Erythroblast (primary cell): ENCODE results near the gene GTF2A1L.

Experiments
- GATA1 ChIP-seq: IDR thresholded peaks from 2 replicates; pipeline ENCODE4 v1.6.1; 2011; ENCODE audit warnings: low read depth, mild to moderate bottlenecking, control low read depth, low read length, moderate library complexity
- POLR2A ChIP-seq: IDR thresholded peaks from 2 replicates; pipeline ENCODE4 v1.6.1; 2011; ENCODE audit warnings: mild to moderate bottlenecking, low read length

DNA sequence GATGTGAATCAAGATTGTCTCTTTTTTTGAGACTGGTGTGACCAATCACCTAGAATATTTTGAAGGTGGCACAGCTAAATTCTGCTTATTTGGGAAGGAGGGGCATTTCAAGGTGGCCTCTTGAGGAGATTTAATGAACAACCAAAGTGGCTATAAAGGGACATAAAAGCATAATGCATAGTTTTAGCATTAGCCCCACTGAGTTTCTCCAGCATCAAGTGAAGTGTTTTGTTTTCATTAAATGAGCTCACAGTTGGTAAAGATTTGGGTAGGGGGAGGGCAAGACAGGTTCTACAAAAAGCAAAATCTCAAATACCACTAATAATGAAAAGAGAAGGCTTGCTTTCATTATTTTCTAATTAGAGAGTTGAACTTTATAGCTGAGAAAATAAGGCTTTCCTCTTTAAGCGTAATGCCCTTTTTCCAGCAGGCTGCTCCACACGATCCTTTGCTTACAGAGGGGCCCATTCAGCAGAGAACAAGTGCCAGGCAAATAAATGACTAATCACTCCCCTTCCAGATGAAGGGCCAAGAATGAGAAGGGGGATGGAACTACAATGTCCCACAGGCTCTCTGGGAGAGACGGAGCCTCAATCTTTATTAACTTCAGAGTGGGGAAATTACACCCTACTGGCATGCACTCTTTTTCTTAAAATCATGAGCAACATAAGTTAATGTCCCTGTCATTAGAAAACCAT is 102.0 kb downstream of the GTF2A1L start:
- TF ChIP-seq POLR2A, result no peak
- TF ChIP-seq GATA1, result no peak
